Mammary epithelial cell (primary cell): Measurements from ENCODE around the gene HNRNPM.

ENCODE experiments used
- EZH2 ChIP-seq: IDR thresholded peaks from 2 replicates; pipeline ENCODE4 v1.6.1; 2012; ENCODE audit warnings: low read length, inconsistent platforms, borderline replicate concordance
- TF ChIP-seq, protein P1 (sequence below), 2 donors: IDR thresholded peaks in 1 of 2; conservative IDR thresholded peaks in 1 of 2; 2 replicates each; pipeline ENCODE4 v1.5.1; 2011 to 2012; ENCODE audit warnings: inconsistent platforms in 2 of 2, low read length in 2 of 2, mild to moderate bottlenecking in 2 of 2, control low read depth in 1 of 2, low read depth in 1 of 2; ENCODE audit not compliant: insufficient read depth in 1 of 2; ENCODE audit errors: extremely low read depth in 1 of 2

DNA sequence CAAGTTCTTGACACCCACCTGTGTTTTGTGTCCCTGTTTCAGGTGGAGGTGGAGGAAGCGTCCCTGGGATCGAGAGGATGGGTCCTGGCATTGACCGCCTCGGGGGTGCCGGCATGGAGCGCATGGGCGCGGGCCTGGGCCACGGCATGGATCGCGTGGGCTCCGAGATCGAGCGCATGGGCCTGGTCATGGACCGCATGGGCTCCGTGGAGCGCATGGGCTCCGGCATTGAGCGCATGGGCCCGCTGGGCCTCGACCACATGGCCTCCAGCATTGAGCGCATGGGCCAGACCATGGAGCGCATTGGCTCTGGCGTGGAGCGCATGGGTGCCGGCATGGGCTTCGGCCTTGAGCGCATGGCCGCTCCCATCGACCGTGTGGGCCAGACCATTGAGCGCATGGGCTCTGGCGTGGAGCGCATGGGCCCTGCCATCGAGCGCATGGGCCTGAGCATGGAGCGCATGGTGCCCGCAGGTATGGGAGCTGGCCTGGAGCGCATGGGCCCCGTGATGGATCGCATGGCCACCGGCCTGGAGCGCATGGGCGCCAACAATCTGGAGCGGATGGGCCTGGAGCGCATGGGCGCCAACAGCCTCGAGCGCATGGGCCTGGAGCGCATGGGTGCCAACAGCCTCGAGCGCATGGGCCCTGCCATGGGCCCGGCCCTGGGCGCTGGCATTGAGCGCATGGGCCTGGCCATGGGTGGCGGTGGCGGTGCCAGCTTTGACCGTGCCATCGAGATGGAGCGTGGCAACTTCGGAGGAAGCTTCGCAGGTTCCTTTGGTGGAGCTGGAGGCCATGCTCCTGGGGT, 41.0 kb downstream of the HNRNPM start:
- TF ChIP-seq, protein P1, sequence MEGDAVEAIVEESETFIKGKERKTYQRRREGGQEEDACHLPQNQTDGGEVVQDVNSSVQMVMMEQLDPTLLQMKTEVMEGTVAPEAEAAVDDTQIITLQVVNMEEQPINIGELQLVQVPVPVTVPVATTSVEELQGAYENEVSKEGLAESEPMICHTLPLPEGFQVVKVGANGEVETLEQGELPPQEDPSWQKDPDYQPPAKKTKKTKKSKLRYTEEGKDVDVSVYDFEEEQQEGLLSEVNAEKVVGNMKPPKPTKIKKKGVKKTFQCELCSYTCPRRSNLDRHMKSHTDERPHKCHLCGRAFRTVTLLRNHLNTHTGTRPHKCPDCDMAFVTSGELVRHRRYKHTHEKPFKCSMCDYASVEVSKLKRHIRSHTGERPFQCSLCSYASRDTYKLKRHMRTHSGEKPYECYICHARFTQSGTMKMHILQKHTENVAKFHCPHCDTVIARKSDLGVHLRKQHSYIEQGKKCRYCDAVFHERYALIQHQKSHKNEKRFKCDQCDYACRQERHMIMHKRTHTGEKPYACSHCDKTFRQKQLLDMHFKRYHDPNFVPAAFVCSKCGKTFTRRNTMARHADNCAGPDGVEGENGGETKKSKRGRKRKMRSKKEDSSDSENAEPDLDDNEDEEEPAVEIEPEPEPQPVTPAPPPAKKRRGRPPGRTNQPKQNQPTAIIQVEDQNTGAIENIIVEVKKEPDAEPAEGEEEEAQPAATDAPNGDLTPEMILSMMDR (conservative IDR thresholded peaks at IDR 0.05 in 1 of 2, IDR thresholded peaks at IDR 0.05 in 1 of 2; ENCODE audit: extremely low read depth in 1 of 2, insufficient read depth in 1 of 2, low read depth in 1 of 2, low read length in 2 of 2): no peak
- no peak for TF ChIP-seq EZH2
